Endothelial cell of umbilical vein (primary cell): ENCODE measurements around the gene MED12L. TPM values are rescaled to one million over a fixed set of nuclear protein-coding genes. Genes with fewer than 3 reads are reported as not detected.

Experiments
- BruUV-seq: library from RNA; stranded (reverse); fragments of 400-500 nt; replicated peaks from 2 replicates; lab custom pipeline; 2021; lab: Mats Ljungman, UMichigan
- CTCF ChIA-PET: fragments of 300-600, 350-600 bp; sonication (Branson Sonifier 250); formaldehyde crosslinking; loops from one replicate; lab custom pipeline; 2021; ENCODE audit warnings: antibody characterized with exemption, inconsistent platforms; lab: Charles Lee
- POLR2A ChIA-PET: fragments of 300-600, 350-600 bp; sonication (Branson Sonifier 250); formaldehyde crosslinking; loops from one replicate; lab custom pipeline; 2021; ENCODE audit warnings: antibody characterized with exemption, inconsistent platforms; lab: Charles Lee
- DNase-seq: peaks from one replicate; pipeline ENCODE4 v3.0.0-alpha.2; 2011; ENCODE audit warnings: low read depth, low spot score
- FAIRE-seq: peaks from 2 replicates; lab custom pipeline; 2011; peaks lifted over from hg19 to GRCh38; lab: Jason Lieb, UNC
- H2AFZ ChIP-seq: 2 replicates; pipeline ENCODE4 v1.6.0; 2012; ENCODE audit warnings: low read depth, low read length, control low read depth, inconsistent platforms
- H3K27ac ChIP-seq: 2 replicates; pipeline ENCODE4 v1.5.1; 2011; ENCODE audit warnings: low read depth, mild to moderate bottlenecking, control low read depth, low read length, moderate library complexity; ENCODE audit not compliant: insufficient read depth
- H3K27me3 ChIP-seq, 2 experiments: 2 replicates each; pipeline versions ENCODE4 v1.6.0 to v1.6.1; 2011; ENCODE audit warnings: low read length in 2 of 2, mixed read lengths in 1 of 2; ENCODE audit not compliant: control insufficient read depth in 2 of 2, insufficient read depth in 2 of 2
- H3K36me3 ChIP-seq, 2 experiments: 2 replicates in 1 of 2; 3 replicates in 1 of 2; pipeline ENCODE4 v1.5.1; 2011; ENCODE audit warnings: low read length in 2 of 2, mild to moderate bottlenecking in 1 of 2, moderate library complexity in 1 of 2; ENCODE audit not compliant: control insufficient read depth in 2 of 2, insufficient read depth in 2 of 2; ENCODE audit errors: extremely low read depth in 1 of 2
- H3K4me1 ChIP-seq: 3 replicates; pipeline ENCODE4 v1.5.1; 2011; ENCODE audit warnings: mild to moderate bottlenecking, low read length; ENCODE audit not compliant: control insufficient read depth, insufficient read depth; ENCODE audit errors: extremely low read depth
- H3K4me2 ChIP-seq: 2 replicates; pipeline ENCODE4 v1.6.1; 2011; ENCODE audit warnings: low read length, control low read depth, mixed read lengths; ENCODE audit not compliant: insufficient read depth
- H3K4me3 ChIP-seq, 3 experiments: fragments of 200-600 bp in 1 of 3; sonication (generic), shearing (Covaris generic) in 1 of 3; replicated peaks in 1 of 3; 2 replicates each; pipeline ENCODE4 v1.5.1; 2011 to 2016; ENCODE audit warnings: control low read depth in 3 of 3, low read length in 3 of 3, mild to moderate bottlenecking in 2 of 3, inconsistent platforms in 1 of 3, low read depth in 1 of 3, moderate library complexity in 1 of 3; ENCODE audit not compliant: insufficient read depth in 1 of 3
- H3K79me2 ChIP-seq: 2 replicates; pipeline ENCODE4 v1.6.0; 2012; ENCODE audit warnings: low read length, inconsistent platforms; ENCODE audit not compliant: control insufficient read depth, insufficient read depth
- H3K9ac ChIP-seq: replicated peaks from 2 replicates; pipeline ENCODE3; 2011; ENCODE audit warnings: low read length, control low read depth; ENCODE audit not compliant: insufficient read depth; ENCODE audit errors: extremely low read depth
- H3K9me1 ChIP-seq: replicated peaks from 3 replicates; pipeline ENCODE4 v1.6.0; 2011; ENCODE audit warnings: mild to moderate bottlenecking, low read length; ENCODE audit not compliant: control insufficient read depth, insufficient read depth; ENCODE audit errors: extremely low read depth
- H3K9me3 ChIP-seq: replicated peaks from 2 replicates; pipeline ENCODE4 v1.5.1; 2012; ENCODE audit warnings: low read length, inconsistent platforms; ENCODE audit not compliant: control insufficient read depth, insufficient read depth
- H4K20me1 ChIP-seq: replicated peaks from 2 replicates; pipeline ENCODE3; 2011; ENCODE audit warnings: mild to moderate bottlenecking, low read length; ENCODE audit not compliant: control insufficient read depth, insufficient read depth; ENCODE audit errors: extremely low read depth
- EZH2 ChIP-seq: IDR thresholded peaks from 2 replicates; pipeline ENCODE4 v1.6.1; 2012; ENCODE audit warnings: borderline replicate concordance, low read depth, mild to moderate bottlenecking, moderate library complexity, low read length, inconsistent platforms; ENCODE audit not compliant: severe bottlenecking
- FOS ChIP-seq: IDR thresholded peaks from 2 replicates; pipeline ENCODE4 v1.6.1; 2011; ENCODE audit warnings: mild to moderate bottlenecking, low read length, moderate library complexity, borderline replicate concordance; ENCODE audit not compliant: insufficient read depth
- GATA2 ChIP-seq: IDR thresholded peaks from 2 replicates; pipeline ENCODE4 v1.7.0; 2011; ENCODE audit warnings: low read depth, mild to moderate bottlenecking, moderate library complexity, mixed read lengths, low read length; ENCODE audit not compliant: insufficient read length, insufficient read depth
- JUN ChIP-seq: IDR thresholded peaks from 2 replicates; pipeline ENCODE4 v1.6.1; 2011; ENCODE audit warnings: borderline replicate concordance, low read depth; ENCODE audit not compliant: insufficient read length, insufficient read depth
- MAX ChIP-seq: IDR thresholded peaks from 2 replicates; pipeline ENCODE4 v1.6.1; 2011; ENCODE audit not compliant: insufficient read depth, insufficient read length
- MYC ChIP-seq: IDR thresholded peaks from one replicate; pipeline ENCODE4 v1.6.1; 2011; ENCODE audit warnings: mild to moderate bottlenecking, low read depth, low read length
- POLR2A ChIP-seq: IDR thresholded peaks from 2 replicates; pipeline ENCODE4 v1.6.1; 2012; ENCODE audit warnings: low read depth, mild to moderate bottlenecking, control low read depth, low read length
- POLR2AphosphoS5 ChIP-seq: IDR thresholded peaks from 2 replicates; pipeline ENCODE4 v1.6.1; 2012; ENCODE audit warnings: low read depth, mild to moderate bottlenecking, control low read depth, low read length, moderate library complexity; ENCODE audit not compliant: insufficient read depth
- dilution Hi-C: fragments of 300-500 bp; cut with MboI; formaldehyde crosslinking; loops from one replicate; pipeline ENCODE4 v1.15.0; 2019; ENCODE audit warnings: low sequenced_read_pairs; ENCODE audit not compliant: extremely low pct_ligation_motif_present
- intact Hi-C: fragments of 100-400 bp; cut with micrococcal nuclease; formaldehyde crosslinking; loops from one replicate; pipeline ENCODE4 v1.10.0; 2022
- polyA plus RNA-seq, 4 experiments: library from polyadenylated mRNA; depleted of rRNA in 3 of 4; stranded (reverse) in 3 of 4; unstranded in 1 of 4; fragments of >200 nt; gene quantifications; 2 replicates each; pipeline versions ENCODE4 v1.2.1 to v1.2.3, GENCODE V29; 2011 to 2012; ENCODE audit warnings: missing spikeins in 1 of 4
- total RNA-seq: library from RNA; stranded (reverse); gene quantifications from 2 replicates; pipeline ENCODE4 v1.2.3, GENCODE V29; 2021
- TF ChIP-seq, protein P1 (sequence below), 2 donors: IDR thresholded peaks; 1 replicate in 1 of 2; 2 replicates in 1 of 2; pipeline ENCODE4 v1.5.1; 2011; ENCODE audit warnings: low read length in 2 of 2, mild to moderate bottlenecking in 2 of 2, moderate library complexity in 2 of 2, control low read depth in 1 of 2, inconsistent platforms in 1 of 2, low read depth in 1 of 2; ENCODE audit not compliant: insufficient read depth in 1 of 2; ENCODE audit errors: extremely low read depth in 1 of 2

Gene MED12L
- total and polyA plus RNA-seq, 2 donors (not counting 3 experiments of a cell fraction or from before 2014, with no cell fraction given) = 0.03 to 0.27 TPM

DNA sequence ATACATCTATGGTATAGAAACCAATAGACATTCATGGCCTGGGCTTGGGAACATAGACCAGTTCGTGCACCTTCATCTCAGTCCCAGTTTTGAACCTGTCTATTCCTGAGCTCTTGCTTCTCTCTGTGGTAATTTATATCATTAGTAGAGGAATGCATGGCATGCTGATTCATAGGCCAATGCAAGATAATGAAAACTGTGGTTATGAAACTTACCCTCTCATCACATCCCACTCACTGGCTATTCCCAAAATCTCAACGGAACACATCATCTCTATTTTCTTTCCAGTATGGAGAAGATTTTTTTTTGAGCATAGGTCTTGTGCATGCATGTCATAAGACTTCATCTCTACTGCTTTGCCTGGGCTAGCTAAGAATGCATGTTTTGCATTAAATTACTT, 317.8 kb downstream of the MED12L start:
- dilution Hi-C loops (no loop called here), intact Hi-C loops (no loop called here)
- H3K9me3 ChIP-seq = no peaks in the 10 kb centered on the region
- no peak overlapping the region for H3K4me3 ChIP-seq
- TF ChIP-seq EZH2 (no peak), MYC (no peak), POLR2AphosphoS5 (no peak), POLR2A (no peak), JUN (no peak), MAX (no peak), FOS (no peak), GATA2 (no peak)
- TF ChIP-seq, protein P1, sequence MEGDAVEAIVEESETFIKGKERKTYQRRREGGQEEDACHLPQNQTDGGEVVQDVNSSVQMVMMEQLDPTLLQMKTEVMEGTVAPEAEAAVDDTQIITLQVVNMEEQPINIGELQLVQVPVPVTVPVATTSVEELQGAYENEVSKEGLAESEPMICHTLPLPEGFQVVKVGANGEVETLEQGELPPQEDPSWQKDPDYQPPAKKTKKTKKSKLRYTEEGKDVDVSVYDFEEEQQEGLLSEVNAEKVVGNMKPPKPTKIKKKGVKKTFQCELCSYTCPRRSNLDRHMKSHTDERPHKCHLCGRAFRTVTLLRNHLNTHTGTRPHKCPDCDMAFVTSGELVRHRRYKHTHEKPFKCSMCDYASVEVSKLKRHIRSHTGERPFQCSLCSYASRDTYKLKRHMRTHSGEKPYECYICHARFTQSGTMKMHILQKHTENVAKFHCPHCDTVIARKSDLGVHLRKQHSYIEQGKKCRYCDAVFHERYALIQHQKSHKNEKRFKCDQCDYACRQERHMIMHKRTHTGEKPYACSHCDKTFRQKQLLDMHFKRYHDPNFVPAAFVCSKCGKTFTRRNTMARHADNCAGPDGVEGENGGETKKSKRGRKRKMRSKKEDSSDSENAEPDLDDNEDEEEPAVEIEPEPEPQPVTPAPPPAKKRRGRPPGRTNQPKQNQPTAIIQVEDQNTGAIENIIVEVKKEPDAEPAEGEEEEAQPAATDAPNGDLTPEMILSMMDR (IDR thresholded peaks at IDR 0.05; ENCODE audit: extremely low read depth in 1 of 2, insufficient read depth in 1 of 2, low read depth in 1 of 2, low read length in 2 of 2) = no peak
- no peak overlapping the region for H3K9ac ChIP-seq
- no peak for DNase-seq
- H3K79me2 ChIP-seq = no peaks in the 10 kb centered on the region
- ChIA-PET CTCF (no interaction called here), POLR2A (no interaction called here)
- H3K36me3 ChIP-seq = no peaks in the 10 kb centered on the region
- H3K27me3 ChIP-seq = peaks cover 1 to 2% of the 10 kb centered on the region in 2 experiments
- H3K9me1 ChIP-seq = no peaks in the 10 kb centered on the region
- H2AFZ ChIP-seq = no peak overlapping the region
- FAIRE-seq = no peak
- H3K4me1 ChIP-seq = no peaks in the 10 kb centered on the region
- no TSS peak for BruUV-seq
- H4K20me1 ChIP-seq = no peaks in the 10 kb centered on the region
- H3K27ac ChIP-seq = no peak overlapping the region
- no peak overlapping the region for H3K4me2 ChIP-seq
